ENCODE data around the gene SH3RF3.

DNA sequence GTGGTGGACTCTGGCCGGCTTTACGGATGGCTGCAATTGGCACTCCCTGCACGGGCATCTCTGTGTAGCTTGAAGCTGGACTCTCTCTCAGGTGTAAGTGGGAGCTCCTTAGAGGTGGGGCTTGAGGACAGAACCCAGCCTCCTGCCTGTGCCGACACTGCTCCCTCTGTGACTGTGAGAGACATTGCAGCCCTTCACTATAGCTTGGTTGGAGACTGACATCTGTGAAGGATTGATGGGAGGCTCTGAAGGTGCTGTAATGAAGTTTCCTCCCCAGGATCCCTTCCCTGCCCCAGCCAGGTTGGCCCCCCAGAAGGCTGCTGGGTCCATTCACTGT is 166.7 kb downstream of the SH3RF3 start:
- TF ChIP-seq, protein P1, sequence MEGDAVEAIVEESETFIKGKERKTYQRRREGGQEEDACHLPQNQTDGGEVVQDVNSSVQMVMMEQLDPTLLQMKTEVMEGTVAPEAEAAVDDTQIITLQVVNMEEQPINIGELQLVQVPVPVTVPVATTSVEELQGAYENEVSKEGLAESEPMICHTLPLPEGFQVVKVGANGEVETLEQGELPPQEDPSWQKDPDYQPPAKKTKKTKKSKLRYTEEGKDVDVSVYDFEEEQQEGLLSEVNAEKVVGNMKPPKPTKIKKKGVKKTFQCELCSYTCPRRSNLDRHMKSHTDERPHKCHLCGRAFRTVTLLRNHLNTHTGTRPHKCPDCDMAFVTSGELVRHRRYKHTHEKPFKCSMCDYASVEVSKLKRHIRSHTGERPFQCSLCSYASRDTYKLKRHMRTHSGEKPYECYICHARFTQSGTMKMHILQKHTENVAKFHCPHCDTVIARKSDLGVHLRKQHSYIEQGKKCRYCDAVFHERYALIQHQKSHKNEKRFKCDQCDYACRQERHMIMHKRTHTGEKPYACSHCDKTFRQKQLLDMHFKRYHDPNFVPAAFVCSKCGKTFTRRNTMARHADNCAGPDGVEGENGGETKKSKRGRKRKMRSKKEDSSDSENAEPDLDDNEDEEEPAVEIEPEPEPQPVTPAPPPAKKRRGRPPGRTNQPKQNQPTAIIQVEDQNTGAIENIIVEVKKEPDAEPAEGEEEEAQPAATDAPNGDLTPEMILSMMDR (IDR thresholded peaks at IDR 0.05) = no peak
- no peak for TF ChIP-seq POLR2AphosphoS5 (IDR thresholded peaks at IDR 0.05)

All from breast epithelium (tissue), 3 donors.